HUES6 (cell line): Measurements from ENCODE around the gene MGMT.

Experiments used
- H3K27ac ChIP-seq: 2 replicates; pipeline ENCODE4 v1.7.0; 2013; ENCODE audit warnings: low read depth, mild to moderate bottlenecking, low read length, inconsistent platforms
- H3K27me3 ChIP-seq: 2 replicates; pipeline ENCODE4 v1.6.1; 2013; ENCODE audit warnings: low read length; ENCODE audit not compliant: control insufficient read depth, insufficient read depth
- H3K36me3 ChIP-seq: 2 replicates; pipeline ENCODE4 v1.6.1; 2013; ENCODE audit warnings: low read length; ENCODE audit not compliant: control insufficient read depth, insufficient read depth
- H3K4me1 ChIP-seq: 2 replicates; pipeline ENCODE4 v1.6.1; 2013; ENCODE audit warnings: low read length; ENCODE audit not compliant: control insufficient read depth, insufficient read depth
- H3K4me3 ChIP-seq: 2 replicates; pipeline ENCODE4 v1.5.1; 2013; ENCODE audit warnings: low read depth, low read length
- H3K9ac ChIP-seq: one replicate; pipeline ENCODE4 v1.6.1; 2013; ENCODE audit warnings: mild to moderate bottlenecking, low read length
- H3K9me3 ChIP-seq: 2 replicates; pipeline ENCODE4 v1.6.1; 2013; ENCODE audit warnings: low read depth, low read length; ENCODE audit not compliant: control insufficient read depth, insufficient read depth

MGMT gene

GRCh38 chr10:129509835-129510234 is 42.8 kb downstream of the MGMT start:
- Histone ChIP-seq H3K4me1 (peaks cover 7% of the 10 kb centered on the region), H3K4me3 (no peak overlapping the region), H3K36me3 (no peaks in the 10 kb centered on the region), H3K27me3 (no peaks in the 10 kb centered on the region), H3K27ac (no peak overlapping the region), H3K9me3 (peaks cover 17% of the 10 kb centered on the region; the same call in 1 of the 2 replicates), H3K9ac (no peak overlapping the region)

GRCh38 chr10:129511086-129511485 is 44.0 kb downstream of the MGMT start:
- Histone ChIP-seq H3K36me3 (no peaks in the 10 kb centered on the region), H3K4me1 (peaks cover 7% of the 10 kb centered on the region), H3K9me3 (peaks cover 16% of the 10 kb centered on the region; the same call in 1 of the 2 replicates), H3K27me3 (no peaks in the 10 kb centered on the region), H3K4me3 (no peak overlapping the region), H3K9ac (no peak overlapping the region), H3K27ac (no peak overlapping the region)

GRCh38 chr10:129511758-129512157 is 44.7 kb downstream of the MGMT start:
- H3K27ac ChIP-seq, result no peak overlapping the region
- H3K4me3 ChIP-seq, result no peak overlapping the region
- no peaks in the 10 kb centered on the region for H3K27me3 ChIP-seq
- no peak overlapping the region for H3K9ac ChIP-seq
- H3K4me1 ChIP-seq, result peaks cover 7% of the 10 kb centered on the region
- peaks cover 12% of the 10 kb centered on the region; the same call in 1 of the 2 replicates for H3K9me3 ChIP-seq
- H3K36me3 ChIP-seq, result no peaks in the 10 kb centered on the region

- Histone ChIP-seq H3K27ac (no peak overlapping the region), H3K27me3 (no peaks in the 10 kb centered on the region), H3K9ac (no peak overlapping the region), H3K4me3 (no peak overlapping the region), H3K9me3 (peaks cover 11% of the 10 kb centered on the region; the same call in 1 of the 2 replicates), H3K4me1 (peaks cover 7% of the 10 kb centered on the region), H3K36me3 (no peaks in the 10 kb centered on the region)
Measured at GRCh38 chr10:129513312-129513711, 46.3 kb downstream of the MGMT start.

GRCh38 chr10:129514568-129515451 is 47.8 kb downstream of the MGMT start:
- no peaks in the 10 kb centered on the region for H3K36me3 ChIP-seq
- H3K4me1 ChIP-seq, result peaks cover 7% of the 10 kb centered on the region
- no peak overlapping the region for H3K27ac ChIP-seq
- no peak overlapping the region for H3K9ac ChIP-seq
- peaks cover 11% of the 10 kb centered on the region; the same call in 1 of the 2 replicates for H3K9me3 ChIP-seq
- no peaks in the 10 kb centered on the region for H3K27me3 ChIP-seq
- no peak overlapping the region for H3K4me3 ChIP-seq

- Histone ChIP-seq H3K4me3 (no peak overlapping the region), H3K27ac (no peak overlapping the region), H3K27me3 (no peaks in the 10 kb centered on the region), H3K4me1 (peaks cover 17% of the 10 kb centered on the region), H3K9ac (no peak overlapping the region), H3K9me3 (peaks cover 11% of the 10 kb centered on the region; the same call in 1 of the 2 replicates), H3K36me3 (no peaks in the 10 kb centered on the region)
Measured at GRCh38 chr10:129516846-129517679, 50.0 kb downstream of the MGMT start.

GRCh38 chr10:129517680-129518057 is 50.6 kb downstream of the MGMT start:
- peaks cover 11% of the 10 kb centered on the region; the same call in 1 of the 2 replicates for H3K9me3 ChIP-seq
- H3K36me3 ChIP-seq, result no peaks in the 10 kb centered on the region
- H3K4me3 ChIP-seq, result no peak overlapping the region
- H3K27me3 ChIP-seq, result no peaks in the 10 kb centered on the region
- H3K4me1 ChIP-seq, result peaks cover 23% of the 10 kb centered on the region
- no peak overlapping the region for H3K9ac ChIP-seq
- no peak overlapping the region for H3K27ac ChIP-seq

GRCh38 chr10:129518793-129519192 is 51.8 kb downstream of the MGMT start:
- Histone ChIP-seq H3K27ac (no peak overlapping the region), H3K9me3 (peaks cover 11% of the 10 kb centered on the region; the same call in 1 of the 2 replicates), H3K27me3 (no peaks in the 10 kb centered on the region), H3K4me1 (peaks cover 17% of the 10 kb centered on the region), H3K36me3 (no peaks in the 10 kb centered on the region), H3K4me3 (no peak overlapping the region), H3K9ac (no peak overlapping the region)

GRCh38 chr10:129520440-129521080 is 53.5 kb downstream of the MGMT start:
- no peak overlapping the region for H3K4me3 ChIP-seq
- H3K9ac ChIP-seq, result no peak overlapping the region
- peaks cover 11% of the 10 kb centered on the region; the same call in 1 of the 2 replicates for H3K9me3 ChIP-seq
- H3K27ac ChIP-seq, result no peak overlapping the region
- no peaks in the 10 kb centered on the region for H3K36me3 ChIP-seq
- H3K27me3 ChIP-seq, result no peaks in the 10 kb centered on the region
- peaks cover 17% of the 10 kb centered on the region for H3K4me1 ChIP-seq

- Histone ChIP-seq H3K4me3 (no peak overlapping the region), H3K4me1 (peaks cover 17% of the 10 kb centered on the region), H3K9me3 (peaks cover 11% of the 10 kb centered on the region; the same call in 1 of the 2 replicates), H3K27ac (peak overlapping the region; percentile 32; the same call in 1 of the 2 replicates), H3K9ac (peak overlapping the region; percentile 27), H3K27me3 (no peaks in the 10 kb centered on the region), H3K36me3 (no peaks in the 10 kb centered on the region)
Measured at GRCh38 chr10:129521161-129522025, 54.4 kb downstream of the MGMT start.
